ENCODE measurements around the gene PKIB. TPM values are rescaled to one million over a fixed set of nuclear protein-coding genes. Genes with fewer than 3 reads are reported as not detected.

The PKIB gene, protein sequence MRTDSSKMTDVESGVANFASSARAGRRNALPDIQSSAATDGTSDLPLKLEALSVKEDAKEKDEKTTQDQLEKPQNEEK
- total RNA-seq = 3.2 TPM
- long read RNA-seq, partial matches to known transcripts = 0 of 1 reads
- long read RNA-seq, other reads (novel, unspliced or antisense) = 1 of 1 reads

DNA sequence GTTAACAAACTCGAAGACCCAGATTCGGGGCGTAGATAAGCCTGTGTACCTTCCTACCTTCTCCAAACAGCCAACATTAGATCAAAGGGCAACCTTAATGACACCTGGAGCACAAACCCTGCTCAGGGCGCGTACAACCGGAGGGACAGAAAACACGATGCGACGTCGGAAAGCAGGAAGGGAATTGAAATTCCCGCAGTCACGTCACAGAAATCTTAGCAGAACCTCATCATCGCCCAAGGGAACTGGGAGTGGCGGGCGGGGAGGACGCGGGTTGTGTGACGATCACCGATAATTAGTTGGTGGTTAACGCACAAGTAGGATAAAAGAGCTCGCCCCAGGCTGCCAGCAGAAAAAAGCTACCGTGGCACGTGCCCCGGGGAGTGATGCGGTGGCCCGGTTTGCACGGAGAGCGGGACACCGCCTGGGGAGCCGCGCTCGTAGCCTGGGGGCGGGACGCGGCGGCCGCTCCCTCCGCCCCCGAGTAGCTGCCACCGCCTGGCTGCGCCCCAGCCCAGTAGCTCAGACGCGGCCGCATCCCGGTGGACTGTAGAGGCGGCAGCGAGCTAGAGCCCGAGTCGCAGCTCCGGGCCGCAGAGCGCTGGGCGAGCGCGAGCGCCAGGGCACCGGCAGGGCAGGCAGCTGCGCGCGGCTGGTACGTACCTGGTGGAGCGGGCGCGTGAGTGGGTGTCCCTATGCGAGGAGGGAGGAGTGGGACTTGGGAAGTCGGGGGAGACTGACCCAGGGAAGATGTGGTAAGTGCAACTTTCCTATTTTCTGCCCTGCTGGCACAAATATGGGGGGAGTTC lies at the start of gene PKIB:
PKIB (plus strand) TSS at position 525 of the 809 bp plus-strand sequence. CDS start 107,390 bp downstream, outside the sequence.
- Histone ChIP-seq H3K4me3 (peak within 1 kb of the TSS; percentile 57), H3K4me1 (peaks cover 11% of the 10 kb centered on the region), H3K27me3 (ENCODE audit: low read depth) (peaks cover 16% of the 10 kb centered on the region), H3K9me3 (no peaks in the 10 kb centered on the region), H3K36me3 (no peaks in the 10 kb centered on the region), H3K27ac (no peak within 1 kb of the TSS)
- intact Hi-C loops (cut with DNase I) = no loop called here
- DNase-seq (peak; percentile 84), ATAC-seq (peak; percentile 98)
- TF ChIP-seq, protein P1, sequence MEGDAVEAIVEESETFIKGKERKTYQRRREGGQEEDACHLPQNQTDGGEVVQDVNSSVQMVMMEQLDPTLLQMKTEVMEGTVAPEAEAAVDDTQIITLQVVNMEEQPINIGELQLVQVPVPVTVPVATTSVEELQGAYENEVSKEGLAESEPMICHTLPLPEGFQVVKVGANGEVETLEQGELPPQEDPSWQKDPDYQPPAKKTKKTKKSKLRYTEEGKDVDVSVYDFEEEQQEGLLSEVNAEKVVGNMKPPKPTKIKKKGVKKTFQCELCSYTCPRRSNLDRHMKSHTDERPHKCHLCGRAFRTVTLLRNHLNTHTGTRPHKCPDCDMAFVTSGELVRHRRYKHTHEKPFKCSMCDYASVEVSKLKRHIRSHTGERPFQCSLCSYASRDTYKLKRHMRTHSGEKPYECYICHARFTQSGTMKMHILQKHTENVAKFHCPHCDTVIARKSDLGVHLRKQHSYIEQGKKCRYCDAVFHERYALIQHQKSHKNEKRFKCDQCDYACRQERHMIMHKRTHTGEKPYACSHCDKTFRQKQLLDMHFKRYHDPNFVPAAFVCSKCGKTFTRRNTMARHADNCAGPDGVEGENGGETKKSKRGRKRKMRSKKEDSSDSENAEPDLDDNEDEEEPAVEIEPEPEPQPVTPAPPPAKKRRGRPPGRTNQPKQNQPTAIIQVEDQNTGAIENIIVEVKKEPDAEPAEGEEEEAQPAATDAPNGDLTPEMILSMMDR (IDR thresholded peaks at IDR 0.05) = peak; percentile 23

DNA sequence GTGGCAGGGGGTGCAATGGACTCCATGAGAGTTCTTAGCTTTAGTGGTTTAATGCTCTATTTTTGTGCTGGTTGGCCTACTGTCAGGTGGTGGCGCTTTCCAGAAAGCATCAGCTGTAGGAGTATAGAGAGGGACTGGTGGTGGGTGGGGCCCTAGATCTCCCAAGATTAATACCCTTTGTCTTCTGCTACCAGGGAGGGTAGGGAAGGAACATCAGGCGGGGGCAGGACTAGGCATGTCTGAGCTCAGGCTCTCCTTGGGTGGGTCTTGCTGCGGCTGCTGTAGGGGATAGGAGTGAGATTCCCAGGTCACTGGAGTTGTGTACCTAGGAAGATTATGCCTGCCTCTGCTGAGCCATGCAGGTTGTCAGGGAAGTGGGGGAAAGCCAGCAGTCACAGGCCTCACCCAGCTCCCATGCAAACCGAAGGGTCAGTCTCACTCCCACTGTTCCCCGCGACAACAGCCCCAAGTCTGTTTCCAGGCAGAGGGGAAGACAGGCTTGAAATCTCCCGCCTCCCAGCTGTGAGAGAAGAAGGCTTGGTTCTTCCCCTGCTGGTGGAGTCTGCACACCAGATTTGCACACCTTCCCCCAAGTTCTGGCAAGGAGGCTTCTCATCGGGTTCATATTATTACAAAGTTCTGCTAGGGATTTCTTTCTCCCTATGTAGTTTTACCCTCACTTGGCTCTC lies 46.7 kb upstream of the PKIB start:
- DNase-seq (no peak), ATAC-seq (no peak)
- no peaks in the 10 kb centered on the region for H3K27me3 ChIP-seq (ENCODE audit: low read depth)
- H3K9me3 ChIP-seq = peaks cover 5% of the 10 kb centered on the region
- TF ChIP-seq, protein P1 (IDR thresholded peaks at IDR 0.05) = no peak
- H3K36me3 ChIP-seq = no peaks in the 10 kb centered on the region
- no peak overlapping the region for H3K4me3 ChIP-seq
- intact Hi-C loops (cut with DNase I) = no loop called here
- H3K4me1 ChIP-seq = no peaks in the 10 kb centered on the region
- no peak overlapping the region for H3K27ac ChIP-seq

DNA sequence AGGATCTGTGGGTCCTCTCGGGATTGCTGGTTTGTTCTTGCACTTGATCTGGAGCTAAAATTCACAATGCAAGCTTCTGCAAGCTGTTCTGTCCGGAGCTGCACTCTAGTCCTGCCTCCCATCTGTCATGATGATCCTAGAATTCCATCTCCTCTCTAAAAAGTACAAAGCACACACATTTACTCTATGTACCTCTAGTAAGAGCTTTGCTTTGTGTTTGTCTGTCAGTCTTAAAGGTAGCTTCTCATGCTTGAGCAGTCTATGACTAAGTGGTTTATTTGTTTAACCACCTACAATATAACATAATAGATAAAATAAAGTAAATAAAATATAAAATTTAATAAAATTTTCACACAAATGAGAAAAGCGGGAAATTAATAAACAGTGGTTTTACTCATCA lies 46.0 kb upstream of the PKIB start:
- intact Hi-C loops (cut with DNase I) = no loop called here
- Histone ChIP-seq H3K4me3 (no peak overlapping the region), H3K9me3 (peaks cover 5% of the 10 kb centered on the region), H3K4me1 (no peaks in the 10 kb centered on the region), H3K27me3 (ENCODE audit: low read depth) (no peaks in the 10 kb centered on the region), H3K36me3 (no peaks in the 10 kb centered on the region), H3K27ac (no peak overlapping the region)
- DNase-seq (no peak), ATAC-seq (no peak)
- TF ChIP-seq, protein P1 (IDR thresholded peaks at IDR 0.05) = no peak

DNA sequence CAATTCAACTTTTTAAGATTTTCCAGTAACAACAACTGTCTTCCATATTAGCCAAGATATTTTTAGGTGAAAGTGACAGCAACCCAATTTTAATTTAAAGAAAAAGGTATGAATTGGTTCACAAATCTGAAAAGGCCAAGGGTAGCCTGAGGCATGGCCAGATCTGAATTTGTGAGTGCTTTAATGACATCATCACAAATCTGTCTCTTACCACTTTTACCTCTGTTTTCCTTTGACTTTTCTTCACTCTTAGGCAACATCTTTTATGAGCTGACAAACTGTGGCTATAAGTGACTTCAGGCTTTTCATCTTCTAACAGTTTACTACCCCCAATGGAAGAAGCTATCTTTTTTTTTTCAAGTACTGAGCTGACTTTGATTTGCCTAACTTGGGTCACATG lies 44.5 kb upstream of the PKIB start:
- no peaks in the 10 kb centered on the region for H3K4me1 ChIP-seq
- no peaks in the 10 kb centered on the region for H3K36me3 ChIP-seq
- peaks cover 5% of the 10 kb centered on the region for H3K9me3 ChIP-seq
- intact Hi-C loops (cut with DNase I) = no loop called here
- H3K4me3 ChIP-seq = no peak overlapping the region
- no peaks in the 10 kb centered on the region for H3K27me3 ChIP-seq (ENCODE audit: low read depth)
- DNase-seq = no peak
- ATAC-seq = no peak
- TF ChIP-seq, protein P1 (IDR thresholded peaks at IDR 0.05) = no peak
- H3K27ac ChIP-seq = no peak overlapping the region

DNA sequence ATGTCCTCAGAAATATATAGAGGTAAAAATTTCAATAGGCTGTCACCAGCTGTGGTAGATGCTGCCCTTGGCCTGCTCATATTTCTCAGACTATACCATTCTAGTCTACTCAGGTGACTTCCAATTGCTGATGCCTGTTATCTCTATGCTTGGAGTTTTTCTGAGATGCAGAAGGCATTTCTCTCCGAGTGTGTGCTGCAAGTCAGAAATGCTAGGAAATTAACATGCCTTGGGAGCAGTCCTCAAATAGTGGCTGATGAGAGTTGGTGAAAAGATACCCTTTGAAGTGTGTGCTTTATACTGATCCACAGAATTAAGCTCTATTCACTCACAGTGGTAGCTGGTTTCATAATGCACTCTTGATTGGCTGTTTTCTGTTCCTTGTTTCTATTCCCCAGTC lies 43.2 kb upstream of the PKIB start:
- ATAC-seq (no peak), DNase-seq (no peak)
- no peaks in the 10 kb centered on the region for H3K36me3 ChIP-seq
- no peak overlapping the region for H3K27ac ChIP-seq
- intact Hi-C loops (cut with DNase I) = no loop called here
- TF ChIP-seq, protein P1 (IDR thresholded peaks at IDR 0.05) = no peak
- H3K4me3 ChIP-seq = no peak overlapping the region
- peaks cover 5% of the 10 kb centered on the region for H3K9me3 ChIP-seq
- H3K4me1 ChIP-seq = no peaks in the 10 kb centered on the region
- no peaks in the 10 kb centered on the region for H3K27me3 ChIP-seq (ENCODE audit: low read depth)
